Tibial nerve (tissue), 4 donors: ENCODE data around the gene NBEA.

Source experiments
- CTCF ChIP-seq, 5 experiments: fragments of 200-600 bp in 3 of 5; fragments of 450-650 bp in 2 of 5; sonication (generic) in 3 of 5; IDR thresholded peaks; one replicate each; pipeline ENCODE4 v1.5.1; 2016 to 2019; ENCODE audit warnings: antibody characterized with exemption in 5 of 5, mild to moderate bottlenecking in 3 of 5, moderate library complexity in 2 of 5
- EP300 ChIP-seq, 2 donors: sonication (generic); formaldehyde crosslinking; IDR thresholded peaks; one replicate each; pipeline ENCODE4 v1.6.1; 2017; ENCODE audit warnings: antibody characterized with exemption in 2 of 2, mild to moderate bottlenecking in 1 of 2
- POLR2A ChIP-seq, 2 donors: fragments of 450-650 bp; IDR thresholded peaks; one replicate each; pipeline ENCODE4 v1.6.1; 2017; ENCODE audit warnings: antibody characterized with exemption in 2 of 2, mild to moderate bottlenecking in 2 of 2, moderate library complexity in 2 of 2

- TF ChIP-seq CTCF (IDR thresholded peaks at IDR 0.05) (no peak), EP300 (IDR thresholded peaks at IDR 0.05) (no peak), POLR2A (IDR thresholded peaks at IDR 0.05) (no peak)
Measured at GRCh38 chr13:35552172-35552844, 610.2 kb downstream of the NBEA start.
